GM19463 (cell line): ENCODE measurements around the gene KRTAP5-4.
"Not testable (repeated sequence)": the region's sequence is repeated elsewhere in the genome, so short reads cannot be mapped to it uniquely, and the experiment has no call there.

ENCODE experiments used
- ATAC-seq: cut with Tn5 transposase; IDR thresholded peaks from one replicate; pipeline ENCODE4 v1.9.1; 2021; ENCODE audit warnings: mild to moderate bottlenecking, moderate library complexity; ENCODE audit not compliant: unreplicated experiment

KRTAP5-4 gene

DNA sequence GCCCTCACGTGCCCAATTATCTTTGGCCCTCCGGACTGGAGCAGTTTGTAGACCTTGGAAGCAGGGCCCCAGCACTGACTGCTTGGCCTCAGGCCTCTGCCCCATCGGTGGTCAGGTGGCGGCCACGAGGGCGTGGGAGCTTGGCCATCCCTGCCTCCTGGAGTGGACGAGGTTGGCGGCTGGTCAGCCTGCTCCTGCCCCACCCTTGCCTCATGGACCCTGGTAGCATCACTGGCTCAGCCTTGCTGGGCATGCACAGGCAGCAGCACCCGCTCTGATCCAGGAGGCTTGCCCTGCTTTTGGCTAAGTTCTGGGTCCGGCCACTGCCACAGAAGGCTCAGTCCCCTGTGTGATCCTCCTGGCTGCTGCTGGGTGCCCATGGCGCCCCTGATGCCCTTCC is 17.8 kb downstream of the KRTAP5-4 start:
- no peak for ATAC-seq

DNA sequence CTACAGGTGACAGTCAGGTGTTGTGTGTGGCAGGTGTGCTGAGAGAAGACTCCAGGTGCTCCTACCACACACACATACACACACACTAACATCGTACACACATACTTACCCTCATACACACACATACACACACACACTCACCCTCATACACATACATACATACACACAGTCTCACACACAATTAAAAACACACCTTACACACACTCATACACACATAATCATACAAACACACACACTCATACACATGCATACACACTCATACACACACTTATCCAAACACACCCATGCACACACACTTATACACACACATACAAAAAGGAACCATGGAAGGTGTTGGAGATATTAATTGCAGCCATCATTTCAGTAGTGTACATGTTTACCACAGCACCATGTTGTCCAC is 18.3 kb downstream of the KRTAP5-4 start:
- no peak for ATAC-seq

DNA sequence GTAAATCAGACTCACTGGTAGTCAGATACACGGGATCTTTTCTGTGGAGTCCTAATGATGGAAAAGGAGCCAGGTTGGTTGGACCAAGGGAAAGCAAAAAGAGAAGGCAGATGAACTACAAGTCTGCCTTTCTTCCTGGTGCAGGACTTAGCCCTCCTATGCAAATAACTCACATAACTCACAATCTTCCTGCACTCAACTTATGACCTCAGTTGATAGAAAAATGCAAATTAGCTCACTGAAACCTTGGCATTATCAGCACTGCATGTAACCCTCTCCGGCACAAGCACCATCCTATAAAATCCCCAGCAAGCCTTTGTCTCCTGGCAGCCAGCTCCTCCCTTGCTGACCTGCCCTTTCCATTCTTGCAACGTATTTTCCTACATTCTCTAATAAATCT is 20.3 kb downstream of the KRTAP5-4 start:
- not testable (repeated sequence) for ATAC-seq

DNA sequence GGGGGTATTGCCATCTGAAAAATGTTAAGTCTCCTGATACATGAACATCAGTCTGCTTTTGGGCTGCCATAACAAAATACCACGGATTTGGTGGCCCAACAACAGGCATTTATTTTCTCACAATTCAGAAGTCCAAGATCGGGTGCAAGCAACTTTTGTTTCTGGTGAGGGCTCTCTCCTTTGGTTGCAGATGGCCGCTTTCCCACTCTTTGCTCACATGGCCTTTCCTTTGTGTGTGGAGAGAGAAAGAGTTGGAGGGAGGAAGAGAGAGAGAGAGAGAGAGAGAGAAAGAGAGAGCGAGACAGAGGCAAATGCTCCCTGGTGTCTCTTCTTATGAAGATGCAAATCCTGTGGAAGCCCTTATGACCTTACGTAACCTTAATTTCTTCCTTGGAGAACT is 21.3 kb downstream of the KRTAP5-4 start:
- no peak for ATAC-seq

DNA sequence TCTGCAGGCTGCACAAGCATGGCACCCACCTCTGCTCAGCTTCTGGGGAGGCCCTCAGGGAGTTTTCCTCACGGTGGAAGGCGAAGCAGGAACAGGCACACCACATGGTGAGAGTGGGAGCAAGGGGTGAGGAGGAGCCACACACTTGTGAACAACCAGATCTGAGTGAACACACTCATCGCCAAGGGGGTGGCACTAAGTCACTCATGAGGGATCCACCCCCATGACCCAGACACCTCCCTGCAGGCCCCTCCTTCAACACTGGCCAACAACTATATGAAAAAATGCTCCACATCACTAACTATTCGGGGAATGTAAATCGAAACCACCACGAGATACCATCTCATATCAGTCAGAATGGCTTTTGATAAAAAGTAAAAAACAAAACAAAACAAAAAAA is 23.1 kb downstream of the KRTAP5-4 start:
- ATAC-seq, result no peak

DNA sequence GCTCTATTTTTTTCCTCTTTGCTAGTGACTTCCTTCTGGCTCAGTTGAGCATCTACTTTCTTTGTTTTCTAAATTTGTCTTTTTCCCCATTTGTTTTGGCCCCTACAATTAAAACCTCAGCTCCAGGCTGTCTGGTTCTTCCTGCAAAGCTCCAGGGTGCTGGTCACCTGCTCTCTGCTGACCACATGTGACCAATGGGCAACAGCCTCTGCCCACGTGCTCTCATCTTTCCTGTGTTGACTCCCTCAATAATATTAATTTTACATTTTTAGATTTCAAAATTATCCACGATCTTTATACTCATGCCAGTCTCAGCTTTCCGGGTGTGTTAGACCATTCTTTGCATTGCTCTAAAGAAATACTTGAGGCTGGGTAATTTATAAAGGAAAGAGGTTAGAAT is 23.5 kb downstream of the KRTAP5-4 start:
- ATAC-seq, result not testable (repeated sequence)

DNA sequence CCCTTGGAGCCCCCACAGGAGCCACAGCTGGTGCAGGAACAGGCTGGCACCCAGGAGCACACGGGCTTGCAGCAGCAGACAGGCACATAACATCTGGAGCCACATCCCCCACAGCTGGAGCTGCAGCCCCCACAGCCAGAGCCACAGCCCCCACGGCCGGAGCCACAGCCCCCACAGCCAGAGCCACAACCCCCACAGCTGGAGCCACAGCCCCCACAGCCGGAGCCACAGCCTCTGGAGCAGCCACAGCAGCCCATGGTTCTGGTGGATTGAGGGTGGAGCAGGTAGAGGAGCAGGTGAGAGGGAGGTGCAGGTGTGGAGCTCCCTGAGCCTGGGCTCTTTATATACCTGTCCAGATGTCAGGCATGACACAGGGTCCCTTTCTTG is 24.0 kb downstream of the KRTAP5-4 start, which contains the start of gene KRTAP5-2:
Gene KRTAP5-2, minus strand, starts transcription at position 301 of the 387 bp plus-strand sequence. Its CDS starts 44 bp downstream, at position 257.
- no peak for ATAC-seq

DNA sequence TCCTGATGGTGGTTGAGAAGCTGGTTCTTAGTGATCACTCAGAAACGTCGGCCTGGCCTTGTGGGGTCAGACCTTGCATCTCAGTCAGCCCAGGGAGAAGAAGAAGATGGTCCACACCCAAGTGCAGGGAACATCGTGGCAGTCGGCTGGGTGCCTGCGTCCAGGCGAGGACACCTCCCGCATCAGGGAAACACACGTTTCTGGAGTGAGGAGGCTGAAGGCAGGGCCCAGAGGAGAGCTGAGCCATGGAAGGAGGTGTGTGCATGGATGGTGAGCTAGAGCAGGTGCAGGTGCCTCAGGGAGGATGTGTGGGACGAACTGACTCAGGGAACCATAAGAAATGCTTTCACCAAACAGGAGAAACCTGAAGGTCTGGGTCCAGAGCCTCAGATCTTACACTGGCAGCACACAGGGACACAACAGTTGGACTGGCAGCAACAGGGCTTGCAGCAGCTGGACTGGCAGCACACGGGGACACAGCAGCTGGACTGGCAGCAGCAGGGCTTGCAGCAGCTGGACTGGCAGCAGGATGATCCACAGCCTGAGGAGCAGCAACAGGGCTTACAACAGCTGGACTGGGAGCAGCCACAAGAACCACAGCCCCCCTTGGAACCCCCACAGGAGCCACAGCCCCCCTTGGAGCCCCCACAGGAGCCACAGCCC is 24.5 kb downstream of the KRTAP5-4 start:
- no peak for ATAC-seq

DNA sequence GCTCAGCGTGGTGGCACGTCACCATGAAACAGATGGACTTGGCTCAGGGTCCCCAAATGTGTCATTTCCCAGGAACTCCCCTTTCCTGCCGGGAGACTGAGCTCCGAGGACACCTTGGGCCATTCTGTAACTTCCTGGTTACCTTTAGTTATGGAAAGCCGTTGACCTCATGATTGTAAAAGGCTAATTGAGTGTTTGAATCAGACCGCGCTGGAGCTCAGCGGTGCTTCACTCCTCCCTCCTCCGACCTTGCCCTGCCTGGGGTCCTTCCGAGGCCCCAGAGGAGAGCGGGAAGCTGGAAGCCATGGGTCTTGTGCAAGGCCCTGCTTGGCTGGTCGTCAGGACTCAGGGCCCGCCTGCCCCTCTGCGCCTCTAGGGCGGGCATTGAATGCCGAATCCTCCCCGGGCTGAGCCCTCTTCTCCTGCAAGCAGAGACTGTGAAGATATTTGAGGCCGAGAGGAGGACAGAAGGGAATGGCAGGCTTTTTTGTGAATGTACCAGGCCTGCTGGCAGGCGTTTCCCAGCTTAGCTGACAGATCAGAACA is 25.3 kb downstream of the KRTAP5-4 start:
- not testable (repeated sequence) for ATAC-seq

DNA sequence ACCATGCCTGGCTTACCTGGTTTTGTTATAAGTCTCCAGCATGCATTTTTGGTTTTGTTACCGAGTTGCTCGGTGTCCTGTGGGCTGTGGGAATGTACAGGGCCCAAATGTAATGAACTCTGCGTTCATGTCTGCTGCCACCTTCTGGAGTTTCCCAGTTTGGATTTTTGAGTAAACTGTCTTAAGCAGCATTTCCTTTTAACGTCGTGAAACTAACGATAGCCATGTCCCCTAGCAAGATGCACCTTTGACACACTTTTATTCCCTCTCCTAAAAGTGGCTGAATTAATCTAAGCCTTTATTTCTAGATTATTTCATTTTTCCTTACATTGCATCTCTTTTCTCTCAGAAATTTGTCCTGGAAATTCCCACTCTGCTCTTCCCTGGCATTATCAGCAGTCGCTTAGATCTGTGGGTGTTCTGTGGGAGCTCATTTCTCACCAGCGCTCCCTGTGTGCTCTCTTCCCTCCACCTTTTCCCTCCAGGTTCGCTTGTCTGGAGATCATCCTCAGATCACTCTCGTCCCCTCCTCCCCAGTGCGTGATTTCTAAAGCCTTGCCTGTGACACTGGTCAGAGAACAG is 25.9 kb downstream of the KRTAP5-4 start:
- ATAC-seq, result not testable (repeated sequence)

DNA sequence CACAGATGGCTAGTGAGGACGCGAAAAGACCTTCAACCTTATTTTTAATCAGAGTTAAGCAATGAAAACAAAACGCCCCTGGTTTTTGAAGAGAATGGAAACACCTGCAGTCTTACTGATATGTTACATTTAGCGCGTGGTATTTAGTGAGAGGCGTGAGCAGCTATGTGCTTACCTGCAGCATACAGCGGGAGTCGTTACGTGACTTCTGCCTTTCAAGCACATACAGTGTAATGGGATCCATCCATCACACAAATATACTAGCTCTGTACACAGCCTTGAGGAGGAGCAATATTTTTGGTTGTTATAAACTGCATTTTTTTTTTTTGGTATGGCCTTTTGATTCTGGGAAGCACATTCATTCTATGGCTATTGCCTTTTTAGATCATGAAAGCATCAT is 29.3 kb downstream of the KRTAP5-4 start:
- ATAC-seq, result no peak

DNA sequence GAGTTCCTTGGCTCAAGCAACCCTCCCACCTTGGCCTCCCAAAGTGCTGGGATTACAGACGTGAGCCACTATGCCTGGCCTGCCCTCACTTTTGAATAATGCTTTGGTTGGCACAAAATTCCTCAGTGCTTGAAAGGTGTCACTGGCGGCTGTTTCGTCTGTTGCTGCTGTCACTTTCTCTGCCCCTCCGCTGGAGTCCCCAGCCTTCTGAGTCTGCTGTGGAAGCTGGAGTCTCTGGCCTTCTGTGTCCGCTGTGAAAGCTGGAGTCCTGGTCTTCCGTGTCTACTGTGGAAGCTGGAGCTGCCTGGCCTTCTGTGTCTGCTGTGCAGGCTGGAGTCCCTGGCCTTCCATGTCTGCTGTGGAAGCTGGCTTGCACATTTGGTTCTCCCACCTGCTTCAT is 31.9 kb downstream of the KRTAP5-4 start:
- ATAC-seq, result no peak

DNA sequence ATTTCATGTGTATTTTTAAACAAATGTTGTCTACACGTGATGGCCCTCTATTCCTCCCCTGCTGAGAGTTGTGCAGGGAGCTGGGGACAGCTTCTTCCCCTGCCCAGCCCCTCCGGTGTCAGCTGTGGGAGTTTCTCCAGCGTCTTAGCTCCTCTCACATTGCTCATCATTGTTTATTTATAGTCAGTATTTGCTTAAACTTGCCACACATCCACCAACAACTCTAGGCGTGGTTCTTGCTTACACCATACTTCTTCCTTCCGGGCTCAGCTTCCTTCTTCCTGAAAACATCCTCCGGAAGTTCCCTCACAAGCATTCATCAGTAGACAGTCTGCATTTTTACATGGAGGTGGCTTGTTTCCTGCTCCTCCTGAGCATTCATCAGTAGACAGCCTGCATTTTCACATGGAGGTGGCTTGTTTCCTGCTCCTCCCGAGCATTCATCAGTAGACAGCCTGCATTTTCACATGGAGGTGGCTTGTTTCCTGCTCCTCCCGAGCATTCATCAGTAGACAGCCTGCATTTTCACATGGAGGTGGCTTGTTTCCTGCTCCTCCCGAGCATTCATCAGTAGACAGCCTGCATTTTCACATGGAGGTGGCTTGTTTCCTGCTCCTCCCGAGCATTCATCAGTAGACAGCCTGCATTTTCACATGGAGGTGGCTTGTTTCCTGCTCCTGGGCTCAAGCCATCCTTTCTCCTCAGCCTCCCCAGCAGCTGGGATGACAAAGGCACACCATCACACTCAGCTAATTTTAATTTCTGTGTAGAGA is 32.6 kb downstream of the KRTAP5-4 start:
- not testable (repeated sequence) for ATAC-seq

DNA sequence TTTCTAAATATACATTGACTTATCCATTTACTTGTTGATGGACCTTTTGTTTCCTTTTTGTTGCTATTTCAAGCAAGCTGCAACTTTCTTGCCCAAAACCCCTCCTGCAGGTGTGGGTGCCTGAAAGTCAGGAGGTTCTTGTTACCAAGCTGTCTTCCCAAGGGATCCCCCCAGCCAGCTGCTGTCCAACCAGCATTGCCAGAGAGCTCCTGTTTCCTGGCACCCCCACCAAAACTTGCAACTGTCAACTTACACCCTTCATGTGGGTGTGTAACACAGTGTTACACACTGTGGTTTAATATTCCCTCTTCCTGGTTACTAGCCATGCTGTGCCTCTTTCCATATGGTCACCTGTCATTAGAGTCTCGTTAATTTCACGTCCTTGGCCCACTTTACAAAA is 35.2 kb downstream of the KRTAP5-4 start:
- ATAC-seq, result no peak

DNA sequence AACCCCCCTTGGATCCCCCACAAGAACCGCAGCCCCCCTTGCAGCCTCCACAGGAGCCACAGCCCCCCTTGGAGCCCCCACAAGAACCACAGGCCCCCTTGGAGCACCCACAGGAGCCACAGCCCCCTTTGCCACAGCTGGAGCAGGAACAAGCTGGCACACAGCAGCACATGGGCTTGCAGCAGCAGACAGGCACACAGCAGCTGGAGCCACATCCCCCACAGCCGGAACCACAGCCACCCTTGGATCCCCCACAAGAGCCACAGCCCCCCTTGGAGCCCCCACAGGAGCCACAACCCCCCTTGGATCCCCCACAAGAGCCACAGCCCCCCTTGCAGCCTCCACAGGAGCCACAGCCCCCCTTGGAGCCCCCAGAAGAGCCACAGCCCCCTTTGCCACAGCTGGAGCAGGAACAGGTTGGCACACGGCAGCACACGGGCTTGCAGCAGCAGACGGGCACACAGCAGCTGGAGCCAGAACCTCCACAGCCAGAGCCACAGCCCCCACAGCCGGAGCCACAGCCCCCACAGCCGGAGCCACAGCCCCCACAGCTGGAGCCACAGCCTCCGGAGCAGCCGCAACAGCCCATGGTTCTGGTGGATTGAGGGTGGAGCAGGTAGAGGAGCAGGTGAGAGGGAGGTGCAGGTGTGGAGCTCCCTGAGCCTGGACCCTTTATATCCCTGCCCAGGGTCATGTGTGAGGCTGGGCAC is 37.1 kb downstream of the KRTAP5-4 start, which contains the start of gene KRTAP5-1:
Gene KRTAP5-1, minus strand, starts transcription at position 623 of the 710 bp plus-strand sequence. Its CDS starts 34 bp downstream, at position 589.
- ATAC-seq, result not testable (repeated sequence)

DNA sequence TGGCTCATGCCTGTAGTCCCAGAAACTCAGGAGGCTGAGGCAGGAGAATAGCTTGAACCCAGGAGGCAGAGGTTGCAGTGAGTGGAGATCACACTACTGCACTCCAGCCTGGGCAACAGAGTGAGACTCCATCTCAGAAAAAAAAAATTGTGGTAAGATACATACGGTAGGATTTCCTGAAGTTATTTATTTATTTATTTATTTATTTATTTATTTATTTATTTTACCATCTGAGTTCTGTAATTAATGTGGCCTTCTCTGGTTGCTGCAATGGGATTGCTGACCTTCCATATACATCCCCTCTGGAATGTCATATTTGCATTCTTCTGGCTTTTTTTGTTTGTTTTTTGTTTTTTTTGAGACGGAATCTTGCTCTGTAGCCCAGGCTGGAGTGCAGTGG is 39.0 kb downstream of the KRTAP5-4 start:
- not testable (repeated sequence) for ATAC-seq

DNA sequence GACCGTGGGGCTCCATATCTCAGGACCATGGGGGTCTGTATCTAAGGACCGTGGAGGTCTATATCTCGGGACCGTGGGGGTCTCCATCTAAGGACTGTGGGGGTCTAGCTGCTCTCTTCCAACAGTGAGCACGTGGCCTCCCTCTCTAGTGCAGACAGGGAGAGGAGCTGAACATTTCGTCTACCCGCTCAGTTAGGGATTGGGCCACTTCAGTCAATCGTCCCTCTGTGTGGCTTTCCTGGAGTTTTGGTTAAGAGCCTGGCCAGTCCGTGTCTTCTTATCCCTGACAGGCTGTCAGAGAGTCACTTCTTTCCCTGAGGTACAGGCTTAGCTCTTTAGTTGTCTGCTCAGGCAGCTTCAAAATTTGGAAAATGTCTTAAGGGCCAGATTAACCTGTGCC is 40.0 kb downstream of the KRTAP5-4 start:
- no peak for ATAC-seq

DNA sequence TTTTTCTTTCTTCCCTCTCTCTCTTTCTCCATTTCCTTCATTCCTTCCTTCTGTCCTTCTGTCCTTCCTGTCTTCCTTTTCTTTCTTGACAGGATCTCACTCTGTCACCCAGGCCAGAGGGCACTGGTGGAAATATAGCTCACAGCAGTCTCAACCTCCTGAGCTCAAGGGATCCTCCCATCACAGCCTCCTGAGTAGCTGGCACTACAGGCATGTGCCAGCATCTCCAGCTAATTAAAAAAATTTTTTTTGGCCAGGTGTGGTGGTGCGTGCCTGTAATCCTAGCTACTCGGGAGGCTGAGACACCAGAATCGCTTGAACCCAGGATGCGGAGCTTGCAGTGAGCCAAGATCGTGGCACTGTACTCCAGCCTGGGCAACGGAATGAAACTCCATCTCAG is 45.1 kb downstream of the KRTAP5-4 start:
- ATAC-seq, result no peak

DNA sequence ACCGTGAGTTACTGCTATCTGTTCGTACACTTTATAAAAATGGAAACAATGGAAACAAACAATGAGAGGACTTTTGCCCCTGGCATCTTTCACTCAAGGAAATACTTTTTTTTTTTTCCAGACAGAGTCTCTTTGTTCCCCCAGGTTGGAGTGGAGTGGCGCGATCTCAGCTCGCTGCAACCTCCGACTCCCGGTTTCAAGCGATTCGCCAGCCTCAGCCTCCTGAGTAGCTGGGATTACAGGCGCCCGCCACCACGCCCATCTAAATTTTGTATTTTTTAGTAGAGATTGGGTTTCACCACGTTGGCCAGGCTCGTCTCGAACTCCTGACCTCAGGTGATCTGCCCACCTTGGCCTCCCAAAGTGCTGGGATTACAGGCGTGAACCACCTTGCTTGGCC is 46.2 kb downstream of the KRTAP5-4 start:
- not testable (repeated sequence) for ATAC-seq

DNA sequence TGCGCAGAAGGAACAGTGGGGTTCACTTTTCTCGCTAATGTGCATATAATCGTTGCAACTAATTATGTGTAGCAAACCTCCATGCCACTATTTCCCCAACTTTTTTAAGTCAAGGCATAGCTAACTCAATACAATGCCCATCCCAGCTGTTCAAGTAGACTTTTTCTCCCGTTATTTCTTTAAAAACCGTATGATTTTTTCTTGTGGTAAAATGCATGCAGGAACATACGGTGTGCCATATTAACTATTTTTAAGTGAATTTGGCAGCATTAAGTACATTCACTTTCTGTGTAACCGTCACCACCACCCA is 47.0 kb downstream of the KRTAP5-4 start:
- no peak for ATAC-seq
